Measurements from ENCODE around the gene RNF169.

- no peak for TF ChIP-seq PHF8 (IDR thresholded peaks at IDR 0.05; ENCODE audit: borderline replicate concordance, low read depth)
- no peak for TF ChIP-seq CTCF (IDR thresholded peaks at IDR 0.05)
- no peak for TF ChIP-seq ZC3H11A (IDR thresholded peaks at IDR 0.05)
- no peak for TF ChIP-seq USF2 (IDR thresholded peaks at IDR 0.05)
These were observed 35.6 kb downstream of the RNF169 start for GRCh38 chr11:74784234-74784633.
